IPS-18a (cell line): Measurements from ENCODE around the gene ARF4.

Source experiments
- H3K27ac ChIP-seq: one replicate; pipeline ENCODE4 v1.5.1; 2013; ENCODE audit warnings: low read length
- H3K27me3 ChIP-seq: one replicate; pipeline ENCODE4 v1.6.1; 2013; ENCODE audit warnings: mild to moderate bottlenecking, low read length; ENCODE audit not compliant: control insufficient read depth, insufficient read depth
- H3K36me3 ChIP-seq: one replicate; pipeline ENCODE4 v1.6.1; 2013; ENCODE audit warnings: low read depth, low read length; ENCODE audit not compliant: control insufficient read depth
- H3K4me1 ChIP-seq: one replicate; pipeline ENCODE4 v1.6.1; 2013; ENCODE audit warnings: low read depth, low read length; ENCODE audit not compliant: control insufficient read depth
- H3K4me3 ChIP-seq: one replicate; pipeline ENCODE4 v1.5.1; 2013; ENCODE audit warnings: low read length
- H3K9ac ChIP-seq: one replicate; pipeline ENCODE4 v1.6.1; 2013; ENCODE audit warnings: mild to moderate bottlenecking, low read length, moderate library complexity
- H3K9me3 ChIP-seq: one replicate; pipeline ENCODE4 v1.6.1; 2013; ENCODE audit warnings: low read depth, low read length; ENCODE audit not compliant: control insufficient read depth

ARF4 gene

GRCh38 chr3:57604971-57605370 lies 7.8 kb upstream of the ARF4 start:
- H3K9me3 ChIP-seq, result peaks cover 4% of the 10 kb centered on the region
- no peaks in the 10 kb centered on the region for H3K27me3 ChIP-seq
- H3K36me3 ChIP-seq, result no peaks in the 10 kb centered on the region
- H3K4me3 ChIP-seq, result no peak overlapping the region
- H3K9ac ChIP-seq, result no peak overlapping the region
- H3K4me1 ChIP-seq, result no peaks in the 10 kb centered on the region
- H3K27ac ChIP-seq, result no peak overlapping the region

DNA sequence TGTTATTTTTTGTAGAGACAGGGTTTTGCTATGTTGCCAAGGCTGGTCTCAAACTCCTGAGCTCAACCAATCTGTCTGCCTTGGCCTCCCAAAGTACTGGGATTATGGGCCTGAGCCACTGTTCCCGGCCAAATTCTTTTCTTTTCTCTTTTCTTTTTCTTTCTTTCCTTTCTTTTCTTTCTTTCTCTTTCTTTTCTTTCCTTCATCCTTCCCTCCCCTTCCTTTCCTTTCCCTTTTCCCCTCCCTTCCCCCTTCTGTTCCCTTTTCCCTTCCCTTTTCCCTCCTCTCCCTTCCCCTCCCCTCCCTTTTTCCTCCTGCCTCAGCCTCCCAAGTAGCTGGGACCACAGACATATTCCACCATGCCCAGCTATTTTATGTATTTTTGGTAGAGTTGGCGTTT lies 3.1 kb upstream of the ARF4 start:
- Histone ChIP-seq H3K4me1 (peaks cover 8% of the 10 kb centered on the region), H3K36me3 (peaks cover 3% of the 10 kb centered on the region), H3K9ac (no peak overlapping the region), H3K9me3 (no peaks in the 10 kb centered on the region), H3K4me3 (no peak overlapping the region), H3K27ac (no peak overlapping the region), H3K27me3 (no peaks in the 10 kb centered on the region)

- Histone ChIP-seq H3K36me3 (peaks cover 9% of the 10 kb centered on the region), H3K27ac (no peak overlapping the region), H3K27me3 (no peaks in the 10 kb centered on the region), H3K9ac (peak overlapping the region; percentile 89), H3K9me3 (no peaks in the 10 kb centered on the region), H3K4me1 (peaks cover 14% of the 10 kb centered on the region), H3K4me3 (peak overlapping the region; percentile 92)
Measured at GRCh38 chr3:57598765-57599360, 1.7 kb upstream of the ARF4 start.

DNA sequence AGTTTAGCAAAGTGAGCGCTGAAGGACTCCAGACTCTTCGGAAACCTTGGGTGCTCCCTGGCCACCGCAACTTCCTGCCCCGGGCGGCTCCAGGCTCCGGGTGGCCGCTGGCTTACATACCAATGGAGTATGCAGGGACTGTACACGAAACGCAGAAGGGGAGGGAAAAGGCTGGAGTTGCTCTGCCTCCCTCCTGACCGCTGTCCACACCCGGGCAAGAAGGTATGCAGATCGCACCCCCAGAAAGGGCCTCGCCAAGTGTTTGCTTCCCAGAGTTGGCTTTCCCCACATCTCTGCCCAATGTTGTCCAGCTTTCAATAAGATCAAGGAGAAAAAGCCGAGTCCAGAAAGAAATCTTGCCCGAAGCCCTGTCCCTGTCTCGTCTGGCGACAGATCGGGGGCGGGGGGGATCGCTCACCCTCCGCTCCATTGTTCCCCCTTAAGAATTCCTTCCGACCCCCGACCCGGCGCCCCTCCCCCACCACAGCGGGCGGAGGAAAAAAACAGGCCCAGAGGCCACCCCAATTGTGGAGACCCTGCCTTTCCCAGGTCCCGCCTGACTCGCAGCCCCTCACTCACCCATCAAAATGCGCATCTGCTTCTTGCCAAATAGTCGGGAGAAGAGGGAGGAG lies 533 bp downstream of the ARF4 start:
- Histone ChIP-seq H3K9ac (peak overlapping the region; percentile 97), H3K9me3 (no peaks in the 10 kb centered on the region), H3K27ac (peak overlapping the region; percentile 96), H3K36me3 (peaks cover 13% of the 10 kb centered on the region), H3K4me1 (peaks cover 14% of the 10 kb centered on the region), H3K4me3 (peak overlapping the region; percentile 83), H3K27me3 (no peaks in the 10 kb centered on the region)

DNA sequence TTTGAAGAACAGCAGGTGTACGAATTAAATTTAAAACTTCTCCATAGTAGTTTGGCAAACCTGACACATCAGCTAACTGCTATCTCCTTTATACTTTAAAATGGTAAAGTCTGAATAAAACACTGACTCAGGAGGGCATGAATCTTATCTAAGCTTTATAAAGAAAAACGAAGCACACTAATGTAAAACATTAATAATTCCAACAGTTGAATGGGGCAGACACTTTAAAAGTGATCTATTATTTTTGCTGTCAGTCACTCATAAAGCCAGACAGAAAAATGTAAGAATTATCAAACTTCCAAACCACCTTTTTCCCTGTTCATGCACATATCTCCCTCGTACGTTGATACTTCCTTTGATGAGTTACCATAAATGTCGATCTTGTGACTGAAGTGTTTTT lies 2.6 kb downstream of the ARF4 start:
- peak overlapping the region; percentile 83 for H3K4me3 ChIP-seq
- no peaks in the 10 kb centered on the region for H3K9me3 ChIP-seq
- no peak overlapping the region for H3K9ac ChIP-seq
- no peaks in the 10 kb centered on the region for H3K27me3 ChIP-seq
- H3K36me3 ChIP-seq, result peaks cover 13% of the 10 kb centered on the region
- H3K4me1 ChIP-seq, result peaks cover 14% of the 10 kb centered on the region
- no peak overlapping the region for H3K27ac ChIP-seq

- H3K4me3 ChIP-seq, result no peak overlapping the region
- no peak overlapping the region for H3K27ac ChIP-seq
- no peaks in the 10 kb centered on the region for H3K9me3 ChIP-seq
- peaks cover 13% of the 10 kb centered on the region for H3K36me3 ChIP-seq
- H3K9ac ChIP-seq, result no peak overlapping the region
- peaks cover 13% of the 10 kb centered on the region for H3K4me1 ChIP-seq
- no peaks in the 10 kb centered on the region for H3K27me3 ChIP-seq
Measured at GRCh38 chr3:57594144-57594543, 3.0 kb downstream of the ARF4 start.

DNA sequence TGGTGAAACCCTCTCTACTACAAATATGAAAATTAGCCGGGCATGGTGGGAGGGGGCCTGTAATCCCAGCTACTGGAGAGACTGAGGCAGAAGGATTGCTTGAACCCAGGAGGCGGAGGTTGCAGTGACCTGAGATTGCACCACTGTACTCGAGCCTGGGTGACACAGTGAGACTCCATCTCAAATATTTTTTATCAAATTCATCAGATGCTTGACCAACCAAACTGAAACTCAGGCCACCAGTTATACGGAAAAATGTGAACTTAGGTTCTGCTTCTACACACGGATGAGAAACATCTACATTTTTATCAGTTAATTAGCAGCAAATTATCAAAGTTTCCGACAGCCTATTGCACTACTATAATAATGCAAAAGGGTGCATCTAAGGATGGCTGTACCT lies 4.8 kb downstream of the ARF4 start:
- Histone ChIP-seq H3K36me3 (peaks cover 13% of the 10 kb centered on the region), H3K9ac (no peak overlapping the region), H3K4me1 (peaks cover 6% of the 10 kb centered on the region), H3K27ac (no peak overlapping the region), H3K4me3 (no peak overlapping the region), H3K9me3 (no peaks in the 10 kb centered on the region), H3K27me3 (no peaks in the 10 kb centered on the region)

GRCh38 chr3:57587905-57588304 lies 9.2 kb downstream of the ARF4 start:
- Histone ChIP-seq H3K9ac (no peak overlapping the region), H3K4me3 (no peak overlapping the region), H3K4me1 (no peaks in the 10 kb centered on the region), H3K27me3 (no peaks in the 10 kb centered on the region), H3K9me3 (no peaks in the 10 kb centered on the region), H3K27ac (no peak overlapping the region), H3K36me3 (peaks cover 12% of the 10 kb centered on the region)

DNA sequence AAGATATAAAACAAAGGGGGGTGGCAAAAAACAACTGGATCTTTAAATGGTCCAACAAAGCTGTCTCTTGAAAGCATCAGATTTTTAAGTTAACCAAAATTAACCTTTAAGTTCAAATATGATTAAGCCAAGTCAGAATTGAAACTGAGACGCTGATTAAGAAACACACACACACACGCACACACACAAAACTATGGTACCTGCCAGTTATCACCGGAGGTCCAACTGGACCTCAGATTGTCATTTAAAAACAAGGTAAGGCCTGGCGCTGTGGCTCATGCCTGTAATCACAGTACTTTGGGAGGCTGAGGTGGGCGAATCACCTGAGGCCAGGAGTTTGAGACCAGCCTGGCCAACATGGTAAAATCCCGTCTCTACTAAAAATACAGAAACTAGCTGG lies 10.4 kb downstream of the ARF4 start:
- Histone ChIP-seq H3K4me1 (no peaks in the 10 kb centered on the region), H3K36me3 (peaks cover 17% of the 10 kb centered on the region), H3K27ac (no peak overlapping the region), H3K4me3 (no peak overlapping the region), H3K9ac (no peak overlapping the region), H3K9me3 (no peaks in the 10 kb centered on the region), H3K27me3 (no peaks in the 10 kb centered on the region)

- H3K36me3 ChIP-seq, result peaks cover 32% of the 10 kb centered on the region
- no peak overlapping the region for H3K27ac ChIP-seq
- H3K27me3 ChIP-seq, result no peaks in the 10 kb centered on the region
- H3K9me3 ChIP-seq, result no peaks in the 10 kb centered on the region
- H3K4me3 ChIP-seq, result no peak overlapping the region
- H3K4me1 ChIP-seq, result no peaks in the 10 kb centered on the region
- H3K9ac ChIP-seq, result no peak overlapping the region
Measured at GRCh38 chr3:57583544-57583943, 13.6 kb downstream of the ARF4 start.

DNA sequence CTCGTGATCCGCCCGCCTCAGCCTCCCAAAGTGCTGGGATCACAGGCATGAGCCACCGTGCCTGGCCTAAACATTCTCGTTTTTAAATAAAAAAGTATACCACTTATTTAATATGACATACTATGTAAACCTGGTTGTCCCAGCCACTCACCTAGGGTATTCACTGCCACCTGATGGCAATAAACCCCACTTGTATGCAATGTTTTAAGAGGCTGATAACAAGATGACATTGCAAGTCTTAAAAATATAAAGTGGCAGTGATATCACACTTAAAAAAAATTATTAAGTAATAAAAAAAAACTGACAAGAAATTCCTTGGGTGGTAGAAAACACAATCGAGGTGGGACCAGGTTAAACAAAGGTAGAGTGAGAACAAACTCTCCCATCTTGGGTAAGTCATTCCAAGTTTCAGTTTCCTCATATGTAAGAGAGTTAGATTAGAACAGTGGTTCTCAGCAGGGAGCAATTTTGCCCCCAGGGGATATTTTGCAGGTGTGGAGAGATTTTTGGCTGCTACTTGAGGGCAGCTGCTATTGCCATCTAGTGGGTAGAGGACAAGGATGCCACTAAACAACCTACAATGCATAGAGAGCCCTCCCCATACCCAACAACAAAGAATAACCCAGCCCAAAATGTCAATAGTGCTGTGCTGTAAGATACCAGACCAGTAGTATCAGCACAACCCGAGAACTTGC lies 14.5 kb downstream of the ARF4 start:
- Histone ChIP-seq H3K4me1 (no peaks in the 10 kb centered on the region), H3K36me3 (peaks cover 37% of the 10 kb centered on the region), H3K4me3 (no peak overlapping the region), H3K9me3 (no peaks in the 10 kb centered on the region), H3K27me3 (no peaks in the 10 kb centered on the region), H3K9ac (no peak overlapping the region), H3K27ac (no peak overlapping the region)

GRCh38 chr3:57577801-57578200 lies 19.3 kb downstream of the ARF4 start:
- no peak overlapping the region for H3K27ac ChIP-seq
- H3K9me3 ChIP-seq, result no peaks in the 10 kb centered on the region
- H3K9ac ChIP-seq, result no peak overlapping the region
- peaks cover 71% of the 10 kb centered on the region for H3K36me3 ChIP-seq
- no peaks in the 10 kb centered on the region for H3K4me1 ChIP-seq
- no peak overlapping the region for H3K4me3 ChIP-seq
- H3K27me3 ChIP-seq, result no peaks in the 10 kb centered on the region
